Neural cell (in vitro differentiated cells): Measurements from ENCODE around the gene C22orf23. TPM values are rescaled to one million over a fixed set of nuclear protein-coding genes. Genes with fewer than 3 reads are reported as not detected.

Source experiments
- H2AFZ ChIP-seq: fragments of 200-600, 300-800 bp; sonication (generic), shearing (Covaris generic); 2 replicates; pipeline ENCODE4 v1.6.0; 2014; ENCODE audit warnings: low read depth, mild to moderate bottlenecking, antibody characterized with exemption, low read length, moderate library complexity
- H3F3A ChIP-seq: fragments of 200-600 bp; shearing (Covaris generic); 2 replicates; pipeline ENCODE4 v1.6.1; 2016; ENCODE audit warnings: mild to moderate bottlenecking, moderate library complexity, mixed read lengths, antibody characterized with exemption, low read length; ENCODE audit not compliant: insufficient read depth, poor library complexity, severe bottlenecking
- H3K27ac ChIP-seq: fragments of 200-600, 300-800 bp; sonication (generic), shearing (Covaris generic); 2 replicates; pipeline ENCODE4 v1.5.1; 2014; ENCODE audit warnings: mild to moderate bottlenecking, low read length, moderate library complexity
- H3K27me3 ChIP-seq: fragments of 300-800, 200-600 bp; sonication (generic), shearing (Covaris generic); 2 replicates; pipeline ENCODE4 v1.6.0; 2014; ENCODE audit warnings: mild to moderate bottlenecking, low read depth, low read length, moderate library complexity; ENCODE audit not compliant: insufficient read depth
- H3K36me3 ChIP-seq: fragments of 300-800, 200-600 bp; sonication (generic), shearing (Covaris generic); 2 replicates; pipeline ENCODE4 v1.5.1; 2014; ENCODE audit warnings: mild to moderate bottlenecking, antibody characterized with exemption, low read length, moderate library complexity; ENCODE audit not compliant: insufficient read depth
- H3K4me2 ChIP-seq: fragments of 300-800, 200-600 bp; sonication (generic), shearing (Covaris generic); 2 replicates; pipeline ENCODE4 v1.6.0; 2014; ENCODE audit warnings: mild to moderate bottlenecking, low read length
- H3K4me3 ChIP-seq: fragments of 300-800, 200-600 bp; sonication (generic), shearing (Covaris generic); 2 replicates; pipeline ENCODE4 v1.5.1; 2014; ENCODE audit warnings: mild to moderate bottlenecking, low read length, moderate library complexity
- H3K79me2 ChIP-seq: fragments of 200-600 bp; shearing (Covaris generic); replicated peaks from 2 replicates; pipeline ENCODE4 v1.6.0; 2014; ENCODE audit warnings: mild to moderate bottlenecking, low read length, moderate library complexity; ENCODE audit not compliant: insufficient read depth
- H3K9ac ChIP-seq: fragments of 300-800, 200-600 bp; sonication (generic), shearing (Covaris generic); 2 replicates; pipeline ENCODE4 v1.6.1; 2016; ENCODE audit warnings: mild to moderate bottlenecking, low read length, mixed read lengths
- H3K9me2 ChIP-seq: fragments of 200-600 bp; shearing (Covaris generic); 2 replicates; pipeline ENCODE4 v1.6.1; 2016; ENCODE audit warnings: mild to moderate bottlenecking, low read length, mixed read lengths; ENCODE audit not compliant: insufficient read depth
- H3K9me3 ChIP-seq: fragments of 200-600, 300-800 bp; sonication (generic), shearing (Covaris generic); 2 replicates; pipeline ENCODE4 v1.6.1; 2016; ENCODE audit warnings: mild to moderate bottlenecking, mixed run types, low read length, moderate library complexity, mixed read lengths
- H4K20me1 ChIP-seq: fragments of 200-600 bp; shearing (Covaris generic); 2 replicates; pipeline ENCODE4 v1.6.1; 2016; ENCODE audit warnings: mild to moderate bottlenecking, mixed run types; ENCODE audit not compliant: insufficient read depth
- EP300 ChIP-seq: fragments of 450-650 bp; conservative IDR thresholded peaks from 2 replicates; pipeline ENCODE4 v1.6.1; 2014; ENCODE audit warnings: antibody characterized with exemption, mild to moderate bottlenecking, moderate library complexity; ENCODE audit not compliant: poor library complexity, severe bottlenecking
- EZH2 ChIP-seq: fragments of 200-600, 300-800 bp; shearing (Covaris generic), sonication (generic); IDR thresholded peaks from 2 replicates; pipeline ENCODE4 v1.6.1; 2014; ENCODE audit warnings: antibody characterized with exemption, low read length, borderline replicate concordance, mild to moderate bottlenecking; ENCODE audit not compliant: insufficient read depth, poor library complexity, severe bottlenecking
- MXI1 ChIP-seq: fragments of 450-650 bp; conservative IDR thresholded peaks from 2 replicates; pipeline ENCODE4 v1.6.1; 2014; ENCODE audit warnings: antibody characterized with exemption, mild to moderate bottlenecking; ENCODE audit not compliant: poor library complexity, severe bottlenecking
- POLR2AphosphoS5 ChIP-seq: IDR thresholded peaks from 2 replicates; pipeline ENCODE4 v1.6.1; 2012
- RAD21 ChIP-seq: fragments of 450-650 bp; conservative IDR thresholded peaks from 2 replicates; pipeline ENCODE4 v1.6.1; 2014; ENCODE audit warnings: antibody characterized with exemption, mild to moderate bottlenecking, moderate library complexity
- SMC3 ChIP-seq: fragments of 450-650 bp; conservative IDR thresholded peaks from 2 replicates; pipeline ENCODE4 v1.6.1; 2014; ENCODE audit warnings: antibody characterized with exemption, mild to moderate bottlenecking, moderate library complexity; ENCODE audit not compliant: poor library complexity
- TAF1 ChIP-seq: IDR thresholded peaks from 2 replicates; pipeline ENCODE4 v1.6.1; 2012; ENCODE audit warnings: low read depth
- polyA plus RNA-seq: library from polyadenylated mRNA; depleted of rRNA; stranded (reverse); fragments of >200 nt; gene quantifications from 2 replicates; pipeline ENCODE4 v1.2.3, GENCODE V29; 2014
- TF ChIP-seq, protein P1 (sequence below): IDR thresholded peaks from 2 replicates; pipeline ENCODE4 v1.6.1; 2012; ENCODE audit warnings: borderline replicate concordance
- TF ChIP-seq, protein P2 (sequence below): fragments of 450-650 bp; IDR thresholded peaks from 2 replicates; pipeline ENCODE4 v1.5.1; 2014; ENCODE audit warnings: antibody characterized with exemption, mild to moderate bottlenecking, moderate library complexity; ENCODE audit not compliant: poor library complexity, severe bottlenecking

C22orf23 gene
- polyA plus RNA-seq, 1 donor from 2014 or later: 1.3 TPM

DNA sequence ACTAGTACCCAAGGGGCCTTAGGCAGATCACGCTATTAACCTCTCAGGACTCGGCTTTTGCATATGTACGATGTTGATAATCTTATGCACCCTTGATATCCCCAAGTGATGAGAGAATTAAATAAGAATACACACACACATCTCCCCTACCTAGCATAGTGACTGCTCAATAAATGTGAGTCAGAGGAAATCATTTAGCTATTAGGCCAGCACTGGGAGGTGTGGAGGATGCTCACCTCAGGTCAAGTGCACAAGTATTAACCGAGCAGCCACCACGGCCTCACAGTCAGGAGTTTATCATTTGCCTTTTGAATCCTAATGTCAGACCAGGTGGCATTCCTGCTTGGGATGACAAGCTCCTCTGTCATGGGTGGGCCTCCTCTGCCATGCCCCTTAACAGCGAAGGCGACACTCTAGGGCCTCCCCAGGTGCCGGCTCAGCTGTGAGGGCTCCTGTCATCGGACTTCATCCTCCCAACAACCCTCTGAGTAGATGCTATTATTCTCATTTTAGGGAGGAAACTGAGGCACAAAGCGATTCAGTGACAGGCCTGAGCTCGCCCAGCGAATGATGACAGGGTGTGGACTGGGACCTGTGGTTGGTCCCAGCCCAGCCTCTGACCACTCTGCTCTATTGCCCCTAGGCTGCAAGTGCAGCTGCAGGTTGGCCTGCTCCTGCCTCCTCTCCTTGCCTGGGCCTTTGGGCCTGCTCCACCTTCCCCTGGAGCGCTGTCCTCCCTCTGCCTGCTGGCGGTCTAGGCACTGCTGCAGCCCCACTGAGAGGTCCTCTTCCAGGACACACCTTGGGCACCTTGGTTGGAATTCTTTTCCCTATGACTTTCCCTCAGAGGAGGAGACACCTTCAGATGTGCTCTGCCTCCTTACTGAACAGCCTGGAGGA is 36.0 kb upstream of the C22orf23 start:
- Histone ChIP-seq H3K36me3 (no peaks in the 10 kb centered on the region), H3K79me2 (no peaks in the 10 kb centered on the region), H3K4me3 (no peak overlapping the region), H3F3A (no peaks in the 10 kb centered on the region), H4K20me1 (no peaks in the 10 kb centered on the region), H3K4me2 (no peak overlapping the region), H3K27me3 (no peaks in the 10 kb centered on the region), H3K27ac (no peak overlapping the region), H3K9me2 (no peaks in the 10 kb centered on the region), H3K9me3 (no peaks in the 10 kb centered on the region), H3K9ac (no peak overlapping the region), H2AFZ (no peak overlapping the region)
- TF ChIP-seq EZH2: no peak

DNA sequence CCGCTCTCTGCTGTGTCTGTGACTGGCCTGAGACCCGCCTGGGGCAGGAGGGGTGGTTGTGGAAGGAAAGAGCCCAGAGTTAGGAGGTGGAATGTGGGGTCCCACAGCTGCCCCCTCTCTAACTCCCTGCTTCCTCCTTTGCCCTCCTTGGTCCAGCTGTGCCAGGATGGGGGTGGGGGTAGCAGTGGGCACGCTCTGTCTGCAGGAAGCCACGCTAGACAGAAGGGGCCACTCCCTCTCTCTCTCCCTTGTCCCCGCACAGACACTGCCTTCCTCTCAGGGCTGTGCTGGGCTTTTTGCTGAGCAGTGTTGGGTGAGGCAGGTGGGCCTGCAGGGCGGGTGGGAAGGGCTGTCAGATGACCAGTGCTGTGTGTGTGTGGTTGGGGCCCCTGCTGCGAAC is 33.0 kb upstream of the C22orf23 start:
- Histone ChIP-seq H3F3A (no peaks in the 10 kb centered on the region), H4K20me1 (no peaks in the 10 kb centered on the region), H3K4me3 (no peak overlapping the region), H3K79me2 (no peaks in the 10 kb centered on the region), H3K36me3 (no peaks in the 10 kb centered on the region), H3K9ac (no peak overlapping the region), H3K4me2 (no peak overlapping the region), H3K9me3 (no peaks in the 10 kb centered on the region), H3K27me3 (peaks cover 4% of the 10 kb centered on the region), H3K27ac (no peak overlapping the region), H3K9me2 (no peaks in the 10 kb centered on the region), H2AFZ (no peak overlapping the region)
- TF ChIP-seq MXI1 (no peak), EP300 (no peak), RAD21 (no peak), SMC3 (no peak), POLR2AphosphoS5 (no peak), TAF1 (no peak), EZH2 (no peak)
- TF ChIP-seq, protein P1, sequence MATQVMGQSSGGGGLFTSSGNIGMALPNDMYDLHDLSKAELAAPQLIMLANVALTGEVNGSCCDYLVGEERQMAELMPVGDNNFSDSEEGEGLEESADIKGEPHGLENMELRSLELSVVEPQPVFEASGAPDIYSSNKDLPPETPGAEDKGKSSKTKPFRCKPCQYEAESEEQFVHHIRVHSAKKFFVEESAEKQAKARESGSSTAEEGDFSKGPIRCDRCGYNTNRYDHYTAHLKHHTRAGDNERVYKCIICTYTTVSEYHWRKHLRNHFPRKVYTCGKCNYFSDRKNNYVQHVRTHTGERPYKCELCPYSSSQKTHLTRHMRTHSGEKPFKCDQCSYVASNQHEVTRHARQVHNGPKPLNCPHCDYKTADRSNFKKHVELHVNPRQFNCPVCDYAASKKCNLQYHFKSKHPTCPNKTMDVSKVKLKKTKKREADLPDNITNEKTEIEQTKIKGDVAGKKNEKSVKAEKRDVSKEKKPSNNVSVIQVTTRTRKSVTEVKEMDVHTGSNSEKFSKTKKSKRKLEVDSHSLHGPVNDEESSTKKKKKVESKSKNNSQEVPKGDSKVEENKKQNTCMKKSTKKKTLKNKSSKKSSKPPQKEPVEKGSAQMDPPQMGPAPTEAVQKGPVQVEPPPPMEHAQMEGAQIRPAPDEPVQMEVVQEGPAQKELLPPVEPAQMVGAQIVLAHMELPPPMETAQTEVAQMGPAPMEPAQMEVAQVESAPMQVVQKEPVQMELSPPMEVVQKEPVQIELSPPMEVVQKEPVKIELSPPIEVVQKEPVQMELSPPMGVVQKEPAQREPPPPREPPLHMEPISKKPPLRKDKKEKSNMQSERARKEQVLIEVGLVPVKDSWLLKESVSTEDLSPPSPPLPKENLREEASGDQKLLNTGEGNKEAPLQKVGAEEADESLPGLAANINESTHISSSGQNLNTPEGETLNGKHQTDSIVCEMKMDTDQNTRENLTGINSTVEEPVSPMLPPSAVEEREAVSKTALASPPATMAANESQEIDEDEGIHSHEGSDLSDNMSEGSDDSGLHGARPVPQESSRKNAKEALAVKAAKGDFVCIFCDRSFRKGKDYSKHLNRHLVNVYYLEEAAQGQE: no peak
- TF ChIP-seq, protein P2, sequence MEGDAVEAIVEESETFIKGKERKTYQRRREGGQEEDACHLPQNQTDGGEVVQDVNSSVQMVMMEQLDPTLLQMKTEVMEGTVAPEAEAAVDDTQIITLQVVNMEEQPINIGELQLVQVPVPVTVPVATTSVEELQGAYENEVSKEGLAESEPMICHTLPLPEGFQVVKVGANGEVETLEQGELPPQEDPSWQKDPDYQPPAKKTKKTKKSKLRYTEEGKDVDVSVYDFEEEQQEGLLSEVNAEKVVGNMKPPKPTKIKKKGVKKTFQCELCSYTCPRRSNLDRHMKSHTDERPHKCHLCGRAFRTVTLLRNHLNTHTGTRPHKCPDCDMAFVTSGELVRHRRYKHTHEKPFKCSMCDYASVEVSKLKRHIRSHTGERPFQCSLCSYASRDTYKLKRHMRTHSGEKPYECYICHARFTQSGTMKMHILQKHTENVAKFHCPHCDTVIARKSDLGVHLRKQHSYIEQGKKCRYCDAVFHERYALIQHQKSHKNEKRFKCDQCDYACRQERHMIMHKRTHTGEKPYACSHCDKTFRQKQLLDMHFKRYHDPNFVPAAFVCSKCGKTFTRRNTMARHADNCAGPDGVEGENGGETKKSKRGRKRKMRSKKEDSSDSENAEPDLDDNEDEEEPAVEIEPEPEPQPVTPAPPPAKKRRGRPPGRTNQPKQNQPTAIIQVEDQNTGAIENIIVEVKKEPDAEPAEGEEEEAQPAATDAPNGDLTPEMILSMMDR: no peak
